ENCODE measurements around the gene AEBP2.
A peak's percentile ranks its signal among the peaks of the same experiment; 100 is the strongest.

AEBP2 gene

DNA sequence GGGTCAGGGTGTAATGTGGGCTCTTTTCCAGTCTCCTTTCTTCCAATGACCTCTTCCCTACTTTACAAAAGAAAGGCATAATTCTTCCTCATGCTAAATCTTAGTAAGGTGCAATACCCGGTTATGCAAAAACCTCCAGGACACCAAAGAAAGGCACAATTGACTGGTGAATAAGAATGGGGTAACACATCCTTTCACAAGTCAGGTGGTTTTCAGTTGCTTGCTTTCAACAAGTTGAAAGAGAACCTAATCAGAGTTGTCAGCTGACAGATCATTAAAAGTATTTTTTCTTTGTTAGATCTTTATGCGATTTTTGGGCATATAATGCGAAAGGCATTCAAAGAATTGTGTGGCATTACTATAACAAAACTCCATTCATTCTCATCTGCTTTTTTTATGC is 1.3 kb upstream of the AEBP2 start:
- Histone ChIP-seq H3K4me3 (ENCODE audit: insufficient read depth, low read length, poor library complexity, severe bottlenecking) (no peak overlapping the region), H3F3A (ENCODE audit: insufficient read depth) (peaks cover 13% of the 10 kb centered on the region), H3K9me3 (ENCODE audit: insufficient read depth, low read length) (no peaks in the 10 kb centered on the region), H3K79me2 (ENCODE audit: insufficient read depth, low read length) (peaks cover 28% of the 10 kb centered on the region), H2AFZ (ENCODE audit: low read depth, low read length, severe bottlenecking) (no peak overlapping the region), H3K27me3 (ENCODE audit: low read length) (no peaks in the 10 kb centered on the region), H3K4me2 (ENCODE audit: low read depth, low read length, poor library complexity, severe bottlenecking) (no peak overlapping the region), H4K20me1 (ENCODE audit: low read depth, low read length) (peaks cover 8% of the 10 kb centered on the region), H3K36me3 (ENCODE audit: low read length) (peaks cover 9% of the 10 kb centered on the region), H3K9me2 (replicated peaks; ENCODE audit: insufficient read depth, low read length) (no peaks in the 10 kb centered on the region), H3K27ac (ENCODE audit: low read depth, low read length) (no peak overlapping the region), H3K9ac (ENCODE audit: low read length) (no peak overlapping the region)
- TF ChIP-seq, protein P1, sequence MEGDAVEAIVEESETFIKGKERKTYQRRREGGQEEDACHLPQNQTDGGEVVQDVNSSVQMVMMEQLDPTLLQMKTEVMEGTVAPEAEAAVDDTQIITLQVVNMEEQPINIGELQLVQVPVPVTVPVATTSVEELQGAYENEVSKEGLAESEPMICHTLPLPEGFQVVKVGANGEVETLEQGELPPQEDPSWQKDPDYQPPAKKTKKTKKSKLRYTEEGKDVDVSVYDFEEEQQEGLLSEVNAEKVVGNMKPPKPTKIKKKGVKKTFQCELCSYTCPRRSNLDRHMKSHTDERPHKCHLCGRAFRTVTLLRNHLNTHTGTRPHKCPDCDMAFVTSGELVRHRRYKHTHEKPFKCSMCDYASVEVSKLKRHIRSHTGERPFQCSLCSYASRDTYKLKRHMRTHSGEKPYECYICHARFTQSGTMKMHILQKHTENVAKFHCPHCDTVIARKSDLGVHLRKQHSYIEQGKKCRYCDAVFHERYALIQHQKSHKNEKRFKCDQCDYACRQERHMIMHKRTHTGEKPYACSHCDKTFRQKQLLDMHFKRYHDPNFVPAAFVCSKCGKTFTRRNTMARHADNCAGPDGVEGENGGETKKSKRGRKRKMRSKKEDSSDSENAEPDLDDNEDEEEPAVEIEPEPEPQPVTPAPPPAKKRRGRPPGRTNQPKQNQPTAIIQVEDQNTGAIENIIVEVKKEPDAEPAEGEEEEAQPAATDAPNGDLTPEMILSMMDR (IDR thresholded peaks at IDR 0.05; ENCODE audit: insufficient read depth, low read length, poor library complexity, severe bottlenecking) = no peak
- no peak for TF ChIP-seq EZH2phosphoT487 (conservative IDR thresholded peaks at IDR 0.05; ENCODE audit: low read length)

DNA sequence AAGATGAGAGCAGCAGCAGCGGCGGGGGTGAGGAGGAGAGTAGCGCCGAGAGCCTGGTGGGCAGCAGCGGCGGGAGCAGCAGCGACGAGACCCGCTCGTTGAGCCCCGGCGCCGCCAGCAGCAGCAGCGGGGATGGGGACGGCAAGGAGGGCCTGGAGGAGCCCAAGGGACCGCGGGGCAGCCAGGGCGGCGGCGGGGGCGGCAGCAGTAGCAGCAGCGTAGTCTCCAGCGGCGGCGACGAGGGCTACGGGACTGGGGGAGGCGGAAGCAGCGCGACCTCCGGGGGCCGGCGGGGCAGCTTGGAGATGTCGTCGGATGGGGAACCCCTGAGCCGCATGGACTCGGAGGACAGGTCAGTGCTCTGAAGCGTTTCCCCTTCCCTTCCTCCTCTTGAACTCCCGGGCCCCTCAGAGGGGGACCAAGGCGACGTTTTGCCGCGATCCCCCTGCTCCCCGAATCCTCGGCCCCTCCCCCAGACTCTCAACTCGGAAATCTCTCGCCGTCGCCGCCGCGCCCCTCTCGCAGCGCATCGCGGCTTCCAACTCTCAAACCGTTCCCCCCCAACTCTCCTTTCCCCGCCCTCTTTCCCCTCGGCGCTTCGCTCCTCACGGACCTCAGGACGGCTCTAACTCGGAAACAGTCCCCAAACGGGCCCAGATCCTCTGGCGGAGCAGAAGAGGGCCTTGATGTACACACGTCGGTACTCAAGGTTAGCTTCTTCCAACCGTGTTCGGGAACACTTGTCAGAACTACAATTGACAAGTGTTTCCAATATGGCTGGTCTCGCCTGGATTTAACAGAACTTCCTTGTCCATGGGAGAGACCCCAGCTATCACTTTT is 947 bp downstream of the AEBP2 start:
- Histone ChIP-seq H4K20me1 (ENCODE audit: low read depth, low read length) (peaks cover 8% of the 10 kb centered on the region), H3K27ac (ENCODE audit: low read depth, low read length) (peak overlapping the region; percentile 70), H2AFZ (ENCODE audit: low read depth, low read length, severe bottlenecking) (peak overlapping the region; percentile 86), H3K4me2 (ENCODE audit: low read depth, low read length, poor library complexity, severe bottlenecking) (peak overlapping the region; percentile 95), H3K9ac (ENCODE audit: low read length) (peak overlapping the region; percentile 100), H3K27me3 (ENCODE audit: low read length) (no peaks in the 10 kb centered on the region), H3K36me3 (ENCODE audit: low read length) (peaks cover 9% of the 10 kb centered on the region), H3K9me2 (replicated peaks; ENCODE audit: insufficient read depth, low read length) (no peaks in the 10 kb centered on the region), H3F3A (ENCODE audit: insufficient read depth) (peaks cover 22% of the 10 kb centered on the region), H3K79me2 (ENCODE audit: insufficient read depth, low read length) (peaks cover 50% of the 10 kb centered on the region), H3K9me3 (ENCODE audit: insufficient read depth, low read length) (no peaks in the 10 kb centered on the region), H3K4me3 (ENCODE audit: insufficient read depth, low read length, poor library complexity, severe bottlenecking) (peak overlapping the region; percentile 89)
- no peak for TF ChIP-seq EZH2phosphoT487 (conservative IDR thresholded peaks at IDR 0.05; ENCODE audit: low read length)
- TF ChIP-seq, protein P1 (IDR thresholded peaks at IDR 0.05; ENCODE audit: insufficient read depth, low read length, poor library complexity, severe bottlenecking) = no peak

DNA sequence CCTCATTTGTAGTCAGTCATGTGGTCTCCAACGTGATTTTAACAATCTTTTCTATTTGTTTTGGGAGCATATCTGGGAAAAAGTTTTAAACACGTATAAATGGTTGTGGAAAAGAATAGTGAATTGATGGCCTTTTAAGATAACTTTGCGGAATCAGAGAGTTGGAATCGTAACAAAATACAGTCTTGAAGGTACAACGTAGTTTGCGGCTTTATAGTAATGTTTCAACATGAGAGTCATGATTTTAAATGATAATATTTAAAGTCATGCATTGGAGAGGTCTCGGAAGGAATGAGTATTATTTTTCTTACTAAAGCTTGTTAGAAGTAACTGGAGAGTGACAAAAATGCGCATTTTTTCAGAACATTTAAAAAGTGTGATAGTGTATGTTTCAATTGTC is 1.6 kb downstream of the AEBP2 start:
- Histone ChIP-seq H3F3A (ENCODE audit: insufficient read depth) (peaks cover 22% of the 10 kb centered on the region), H2AFZ (ENCODE audit: low read depth, low read length, severe bottlenecking) (no peak overlapping the region), H3K9ac (ENCODE audit: low read length) (peak overlapping the region; percentile 100), H3K9me2 (replicated peaks; ENCODE audit: insufficient read depth, low read length) (no peaks in the 10 kb centered on the region), H3K4me3 (ENCODE audit: insufficient read depth, low read length, poor library complexity, severe bottlenecking) (peak overlapping the region; percentile 89), H3K36me3 (ENCODE audit: low read length) (peaks cover 9% of the 10 kb centered on the region), H4K20me1 (ENCODE audit: low read depth, low read length) (peaks cover 8% of the 10 kb centered on the region), H3K27ac (ENCODE audit: low read depth, low read length) (peak overlapping the region; percentile 25), H3K9me3 (ENCODE audit: insufficient read depth, low read length) (no peaks in the 10 kb centered on the region), H3K27me3 (ENCODE audit: low read length) (no peaks in the 10 kb centered on the region), H3K4me2 (ENCODE audit: low read depth, low read length, poor library complexity, severe bottlenecking) (peak overlapping the region; percentile 95), H3K79me2 (ENCODE audit: insufficient read depth, low read length) (peaks cover 56% of the 10 kb centered on the region)
- TF ChIP-seq, protein P1 (IDR thresholded peaks at IDR 0.05; ENCODE audit: insufficient read depth, low read length, poor library complexity, severe bottlenecking) = no peak
- TF ChIP-seq EZH2phosphoT487 (conservative IDR thresholded peaks at IDR 0.05; ENCODE audit: low read length) = no peak
